ENCODE measurements around the gene CRTC1.
"Not testable (repeated sequence)": the region's sequence is repeated elsewhere in the genome, so short reads cannot be mapped to it uniquely, and the experiment has no call there.

- TF ChIP-seq, protein P1, sequence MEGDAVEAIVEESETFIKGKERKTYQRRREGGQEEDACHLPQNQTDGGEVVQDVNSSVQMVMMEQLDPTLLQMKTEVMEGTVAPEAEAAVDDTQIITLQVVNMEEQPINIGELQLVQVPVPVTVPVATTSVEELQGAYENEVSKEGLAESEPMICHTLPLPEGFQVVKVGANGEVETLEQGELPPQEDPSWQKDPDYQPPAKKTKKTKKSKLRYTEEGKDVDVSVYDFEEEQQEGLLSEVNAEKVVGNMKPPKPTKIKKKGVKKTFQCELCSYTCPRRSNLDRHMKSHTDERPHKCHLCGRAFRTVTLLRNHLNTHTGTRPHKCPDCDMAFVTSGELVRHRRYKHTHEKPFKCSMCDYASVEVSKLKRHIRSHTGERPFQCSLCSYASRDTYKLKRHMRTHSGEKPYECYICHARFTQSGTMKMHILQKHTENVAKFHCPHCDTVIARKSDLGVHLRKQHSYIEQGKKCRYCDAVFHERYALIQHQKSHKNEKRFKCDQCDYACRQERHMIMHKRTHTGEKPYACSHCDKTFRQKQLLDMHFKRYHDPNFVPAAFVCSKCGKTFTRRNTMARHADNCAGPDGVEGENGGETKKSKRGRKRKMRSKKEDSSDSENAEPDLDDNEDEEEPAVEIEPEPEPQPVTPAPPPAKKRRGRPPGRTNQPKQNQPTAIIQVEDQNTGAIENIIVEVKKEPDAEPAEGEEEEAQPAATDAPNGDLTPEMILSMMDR (IDR thresholded peaks at IDR 0.05) = not testable (repeated sequence)
- not testable (repeated sequence) for TF ChIP-seq ZFX (IDR thresholded peaks at IDR 0.05; ENCODE audit: borderline replicate concordance)
Observed at GRCh38 chr19:18727602-18728001, 44.1 kb downstream of the CRTC1 start.
